H1 (cell line): ENCODE measurements around the gene PRSS48. TPM values are rescaled to one million over a fixed set of nuclear protein-coding genes. Genes with fewer than 3 reads are reported as not detected.

Experiments
- KDM4A ChIP-seq: IDR thresholded peaks from one replicate; pipeline ENCODE4 v1.7.1; 2012; ENCODE audit warnings: low read depth, mild to moderate bottlenecking, moderate library complexity, low read length, inconsistent platforms; ENCODE audit not compliant: severe bottlenecking
- NRF1 ChIP-seq: IDR thresholded peaks from 2 replicates; pipeline ENCODE4 v1.6.1; 2011; ENCODE audit warnings: mild to moderate bottlenecking, low read depth, low read length, improper control_type of control experiment
- PHF8 ChIP-seq: fragments of 200-600 bp; sonication (generic); conservative IDR thresholded peaks from 2 replicates; pipeline ENCODE4 v1.7.1; 2012; ENCODE audit warnings: low read depth, mild to moderate bottlenecking, inconsistent platforms, low read length, moderate library complexity
- RNF2 ChIP-seq: fragments of 200-900, 300-1000 bp; sonication (generic); IDR thresholded peaks from 2 replicates; pipeline ENCODE4 v1.7.1; 2016; ENCODE audit warnings: borderline replicate concordance, low read depth, mild to moderate bottlenecking, antibody characterized with exemption, low read length; ENCODE audit not compliant: poor library complexity, severe bottlenecking; ENCODE audit errors: missing control alignments
- SIN3A ChIP-seq, 2 experiments: IDR thresholded peaks in 1 of 2; conservative IDR thresholded peaks in 1 of 2; 2 replicates each; pipeline ENCODE4 v1.6.1; 2011 to 2012; ENCODE audit warnings: low read length in 2 of 2, improper control_type of control experiment in 1 of 2, low read depth in 1 of 2, mild to moderate bottlenecking in 1 of 2
- polyA plus RNA-seq, 7 experiments: library from polyadenylated mRNA; depleted of rRNA in 3 of 7; stranded (reverse) in 5 of 7; unstranded in 2 of 7; fragments of >200 nt in 5 of 7; fragments of 200-250 nt in 2 of 7; gene quantifications; 1 replicate in 5 of 7; 2 replicates in 1 of 7; 4 replicates in 1 of 7; pipeline versions ENCODE4 v1.2.1 to v1.2.3, GENCODE V29; 2011 to 2013; ENCODE audit warnings: missing spikeins in 2 of 7, mixed read lengths in 2 of 7
- total RNA-seq: library from RNA; stranded (reverse); fragmentation: NEBNext Ultra II Directional; extraction: Animal tissue kit (Norgen Biotek cat#: 25700); gene quantifications from 2 replicates; pipeline ENCODE4 v1.2.1, GENCODE V29; 2021

The PRSS48 gene
- total and polyA plus RNA-seq, 2 of the 8 experiments (the other 6 are each of a cell fraction or from before 2014, with no cell fraction given), result not detected

- no peak for TF ChIP-seq KDM4A
- TF ChIP-seq PHF8, result no peak
- no peak for TF ChIP-seq RNF2
- no peak for TF ChIP-seq SIN3A (conservative IDR thresholded peaks at IDR 0.05 in 1 of 2, IDR thresholded peaks at IDR 0.05 in 1 of 2; ENCODE audit: low read depth in 1 of 2, low read length in 2 of 2)
- TF ChIP-seq NRF1, result no peak
Measured at GRCh38 chr4:151260526-151260925, 16.4 kb upstream of the PRSS48 start (continued).
